Body of pancreas (tissue), 4 donors: ENCODE measurements around the gene SPPL2A.
A peak's percentile ranks its signal among the peaks of the same experiment; 100 is the strongest.

ENCODE experiments used
- CTCF ChIP-seq, 7 experiments: fragments of 450-650 bp in 4 of 7; fragments of 200-600 bp in 3 of 7; sonication (generic) in 3 of 7; IDR thresholded peaks; one replicate each; pipeline ENCODE4 v1.5.1; 2016 to 2019; ENCODE audit warnings: antibody characterized with exemption in 7 of 7
- POLR2A ChIP-seq, 3 donors: fragments of 450-650 bp; IDR thresholded peaks; one replicate each; pipeline ENCODE4 v1.6.1; 2016; ENCODE audit warnings: antibody characterized with exemption in 3 of 3, mild to moderate bottlenecking in 2 of 3

GRCh38 chr15:50797926-50798325 is 32.4 kb upstream of the SPPL2A start:
- TF ChIP-seq CTCF (IDR thresholded peaks at IDR 0.05) (peak in 2 of 7 experiments; percentile 21 to 24), POLR2A (IDR thresholded peaks at IDR 0.05) (no peak)
